ENCODE results near the gene CYB5A.

Gene CYB5A

DNA sequence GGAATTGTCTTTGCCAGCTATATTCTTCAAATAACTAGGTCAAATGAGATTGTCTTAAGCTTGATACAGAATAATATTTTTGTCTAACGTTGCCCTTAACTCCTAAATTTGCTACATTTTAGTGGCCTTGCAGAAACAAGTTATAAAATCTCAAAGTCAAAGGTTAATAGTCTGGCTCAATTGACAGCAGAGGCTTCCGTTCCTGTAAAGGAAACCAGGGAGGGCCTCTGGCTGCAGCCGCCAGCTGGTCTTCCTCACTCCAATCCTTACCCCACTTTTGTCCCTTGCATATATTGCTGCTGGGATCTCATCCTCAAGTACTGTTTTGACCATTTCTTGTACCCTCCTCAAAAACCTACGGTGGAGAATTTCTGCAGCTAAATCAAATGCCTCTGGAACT is 17.1 kb downstream of the CYB5A start:
- DNase-seq, result no peak

DNA sequence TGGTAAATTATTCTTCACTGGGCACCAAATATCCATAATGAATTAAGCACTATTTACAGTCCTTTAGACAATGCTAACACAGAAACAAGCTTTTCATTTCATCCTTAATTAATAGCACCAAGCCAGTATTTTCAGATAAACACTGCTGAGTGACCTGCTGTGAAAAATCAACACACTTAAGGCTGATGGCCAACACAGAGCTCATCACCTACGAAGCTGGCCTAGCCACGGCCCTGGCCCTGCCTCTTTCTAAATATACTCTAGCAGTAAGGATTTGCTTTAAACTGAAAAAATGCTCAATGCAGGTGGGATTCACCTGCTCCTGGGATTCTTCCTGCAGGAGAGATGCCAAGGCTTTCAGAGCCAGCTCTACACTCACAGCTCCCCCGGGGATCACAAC is 18.4 kb downstream of the CYB5A start:
- DNase-seq, result no peak

- no peak for DNase-seq
These were observed 20.1 kb downstream of the CYB5A start for GRCh38 chr18:74271635-74272034.

GRCh38 chr18:74268933-74269620 is 22.7 kb downstream of the CYB5A start:
- DNase-seq, result peak; percentile 80

- DNase-seq, result no peak
These were observed 23.6 kb downstream of the CYB5A start for GRCh38 chr18:74268175-74268574.

DNA sequence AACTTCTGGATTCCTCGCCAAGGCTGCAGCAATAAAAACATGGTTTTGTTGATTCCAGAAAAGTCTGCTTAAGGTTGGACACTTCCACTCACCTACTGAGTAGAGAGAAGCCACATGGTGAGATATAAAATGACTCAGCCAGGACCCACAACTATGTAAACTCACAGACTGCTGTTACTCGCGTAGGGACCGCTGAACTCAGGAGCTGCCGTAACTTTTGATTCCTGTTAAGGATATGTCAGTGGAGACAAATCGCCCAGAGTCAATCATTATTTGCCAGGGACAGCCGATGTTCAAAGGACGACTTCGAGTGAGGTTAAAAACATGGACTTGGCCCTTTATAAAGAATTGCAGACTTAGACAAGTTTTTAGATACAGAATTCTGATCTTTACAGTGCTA is 25.6 kb downstream of the CYB5A start:
- no peak for DNase-seq

- DNase-seq, result no peak
These were observed 26.1 kb downstream of the CYB5A start for GRCh38 chr18:74265546-74266098.

GRCh38 chr18:74264303-74265020 is 27.3 kb downstream of the CYB5A start:
- DNase-seq, result no peak

GRCh38 chr18:74261053-74261713 is 30.6 kb downstream of the CYB5A start:
- no peak for DNase-seq

DNA sequence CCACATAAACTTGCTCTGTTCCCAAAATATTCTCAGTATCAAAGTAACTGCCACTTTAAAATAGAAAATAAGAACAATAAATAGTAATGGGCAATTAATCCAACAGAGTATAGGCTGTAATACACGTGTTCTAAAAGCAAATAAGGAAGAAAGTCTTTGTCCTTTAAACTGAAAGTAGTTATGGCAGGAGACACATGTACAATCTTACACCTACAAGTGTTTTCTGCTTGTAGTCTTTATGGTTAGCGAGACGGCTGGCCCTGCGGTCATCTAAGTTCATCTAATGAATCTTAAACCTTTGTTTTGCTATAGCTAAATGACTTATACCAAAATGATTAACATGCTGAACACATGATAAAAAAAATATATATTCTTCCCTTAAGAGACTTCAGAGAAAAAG is 32.4 kb downstream of the CYB5A start:
- DNase-seq, result no peak

DNA sequence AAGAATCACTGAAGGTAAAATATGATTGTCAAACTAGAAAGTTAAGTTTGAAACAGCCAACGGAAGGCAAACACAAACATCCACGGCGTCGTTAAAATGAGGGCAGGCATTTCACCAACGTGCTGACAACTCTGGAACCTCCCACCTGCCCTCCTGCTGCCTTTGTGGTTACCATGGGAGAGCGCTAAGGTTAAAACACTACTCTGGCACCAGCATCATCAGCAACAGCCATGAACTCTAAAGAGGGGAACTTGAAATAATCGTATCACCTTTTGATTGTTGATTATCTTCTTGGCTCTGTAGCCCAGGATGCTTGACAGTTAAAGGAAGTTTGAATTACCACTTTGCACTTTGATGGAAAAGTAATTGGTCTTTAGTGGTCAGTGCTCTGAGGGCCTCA is 34.7 kb downstream of the CYB5A start:
- DNase-seq, result no peak

DNA sequence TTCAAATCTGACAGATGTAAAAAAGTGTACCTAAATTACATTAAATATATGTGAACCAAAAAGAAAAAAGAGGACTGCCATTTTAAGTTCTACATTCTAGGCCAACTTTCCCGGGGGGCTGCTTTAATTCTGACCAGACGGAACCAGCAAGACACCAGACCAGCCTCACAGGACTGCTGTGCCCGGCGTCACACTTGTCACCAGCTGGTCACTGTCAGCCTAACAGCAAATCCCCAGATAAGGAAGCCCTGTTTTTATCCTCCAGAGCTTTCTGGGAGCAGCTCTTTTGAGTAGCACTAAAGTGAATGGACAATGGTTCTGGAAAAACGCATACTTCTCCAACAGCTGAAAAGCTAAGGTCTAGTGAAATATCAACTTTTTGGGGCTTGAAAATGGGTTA is 35.6 kb downstream of the CYB5A start:
- peak; percentile 71 for DNase-seq

- peak; percentile 81 for DNase-seq
These were observed 36.6 kb downstream of the CYB5A start for GRCh38 chr18:74255131-74255616.

GRCh38 chr18:74252039-74252395 is 39.7 kb downstream of the CYB5A start:
- no peak for DNase-seq

DNA sequence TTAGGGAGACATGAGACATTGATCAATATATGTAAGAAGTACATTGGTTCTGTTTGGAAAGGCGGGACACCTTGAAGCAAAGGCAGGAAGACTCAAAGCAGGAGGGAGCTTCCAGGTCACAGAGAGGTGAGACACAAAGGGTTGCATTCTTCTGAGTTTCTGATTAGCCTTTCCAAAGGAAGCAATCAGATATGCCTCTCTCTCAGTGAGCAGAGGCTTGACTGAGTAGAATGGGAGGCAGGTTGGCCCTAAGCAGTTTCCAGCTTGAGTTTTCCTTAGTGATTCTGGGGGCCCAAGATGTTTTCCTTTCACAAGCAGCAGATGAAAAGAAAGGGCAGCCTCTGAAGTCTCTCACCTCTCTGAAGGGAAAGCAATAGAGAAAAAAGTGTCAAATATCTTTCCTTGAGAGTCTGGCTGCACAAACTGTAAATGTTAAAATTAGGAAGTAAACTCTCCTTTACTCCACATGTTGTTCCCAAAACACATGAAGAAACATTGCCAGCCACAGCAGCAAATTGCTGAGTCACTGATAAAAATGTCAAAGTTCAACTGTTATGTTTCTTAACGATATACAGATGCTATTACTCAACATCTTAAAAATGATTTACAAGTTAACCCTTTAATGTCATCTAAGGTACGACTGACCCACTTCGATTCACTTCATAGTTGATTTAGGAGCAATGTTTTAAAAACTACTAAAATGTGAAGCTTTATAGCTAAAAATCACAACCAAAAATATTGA is 40.3 kb downstream of the CYB5A start:
- no peak for DNase-seq

DNA sequence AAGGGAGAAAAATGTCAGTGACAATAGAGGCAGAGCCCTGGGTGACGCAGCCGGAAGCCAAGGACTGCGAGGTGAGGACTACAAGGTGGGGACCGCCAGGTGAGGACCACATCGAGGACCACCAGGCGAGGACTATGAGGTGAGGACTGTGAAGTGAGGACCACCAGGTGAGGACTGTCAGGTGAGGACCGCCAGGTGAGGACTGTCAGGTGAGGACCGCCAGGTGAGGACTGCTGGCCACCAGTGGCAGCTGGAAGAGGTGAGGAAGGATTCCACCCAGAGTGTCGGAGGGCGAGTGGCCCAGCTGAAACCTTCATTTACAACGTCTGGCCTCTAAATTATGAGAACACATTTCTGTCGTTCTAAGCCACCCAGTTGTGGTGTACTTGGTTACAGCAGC is 41.6 kb downstream of the CYB5A start:
- DNase-seq, result no peak

DNA sequence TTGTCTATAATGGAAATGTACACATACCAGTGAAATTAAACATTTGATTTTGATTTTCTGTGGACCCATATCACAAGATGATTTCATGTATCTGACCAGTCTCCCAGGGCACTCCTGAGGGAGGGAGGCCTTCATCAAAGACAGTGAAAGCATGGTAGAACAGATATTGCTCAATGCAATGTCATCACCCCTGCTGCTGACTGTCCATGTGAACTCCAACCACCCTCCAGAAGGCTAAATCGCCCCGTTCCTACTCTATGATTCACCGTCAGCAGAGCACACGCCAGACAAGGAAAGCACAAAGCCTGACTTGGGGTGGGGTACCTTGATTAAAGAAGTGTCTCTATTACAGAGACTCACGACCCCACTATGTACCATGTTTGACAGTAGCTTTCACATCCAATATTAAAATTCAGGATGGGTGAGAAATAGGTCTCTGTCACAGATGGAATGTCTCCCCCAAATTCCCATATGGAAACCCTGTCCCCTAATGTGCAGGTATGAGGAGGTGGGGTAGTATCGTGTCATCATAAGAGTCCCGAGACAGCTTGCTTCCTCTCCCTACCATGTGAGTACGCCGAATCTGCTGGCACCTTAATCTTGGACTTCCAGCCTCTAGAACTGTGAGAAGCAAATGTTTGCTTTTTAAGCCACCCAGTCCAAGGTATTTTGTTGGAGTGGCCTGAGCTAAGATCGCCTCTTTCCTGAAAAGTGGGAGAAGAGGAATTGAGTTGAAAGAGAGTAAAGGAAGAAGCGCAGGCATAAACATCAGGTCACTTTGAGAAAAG is 42.4 kb downstream of the CYB5A start:
- no peak for DNase-seq

DNA sequence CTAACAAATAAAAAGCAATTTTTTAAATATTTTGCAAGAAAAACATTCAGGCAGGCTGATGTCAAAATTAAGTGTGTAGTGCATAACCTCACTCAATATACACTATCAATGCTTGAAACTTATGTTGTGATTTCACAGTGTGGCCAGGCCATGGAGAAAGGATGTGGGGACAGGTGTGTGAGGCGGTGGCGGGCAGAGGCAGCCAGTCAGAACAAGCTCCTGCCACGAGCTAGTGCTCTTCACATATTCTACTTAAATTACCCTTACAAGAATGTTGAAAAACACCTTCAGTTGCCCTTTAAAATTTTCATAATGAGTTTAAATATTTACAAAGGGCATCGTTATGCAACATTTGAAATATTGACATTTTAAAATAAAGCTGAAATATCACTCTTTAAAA is 43.2 kb downstream of the CYB5A start:
- DNase-seq, result no peak

DNA sequence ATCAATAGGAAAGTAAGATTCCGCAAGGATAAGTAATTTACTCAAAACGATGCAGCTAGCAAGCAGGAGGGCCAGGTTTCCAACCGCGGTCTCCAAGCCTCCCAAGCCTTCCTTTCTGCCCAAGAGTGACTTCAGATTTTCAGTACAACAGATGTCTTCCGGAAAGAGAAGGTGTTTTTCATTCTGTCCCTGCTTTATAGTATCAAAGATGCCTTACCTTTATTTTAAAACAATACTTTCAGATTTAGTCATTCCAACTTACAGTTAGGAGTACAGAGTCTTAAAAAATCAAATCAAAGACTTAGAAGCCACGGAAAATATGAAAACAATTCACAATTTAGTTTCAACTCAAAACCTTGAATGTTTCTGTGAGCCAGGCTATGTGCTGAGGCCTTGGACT is 43.6 kb downstream of the CYB5A start:
- no peak for DNase-seq

- DNase-seq, result no peak
These were observed 47.2 kb downstream of the CYB5A start for GRCh38 chr18:74244554-74244953.

- no peak for DNase-seq
These were observed 48.6 kb downstream of the CYB5A start for GRCh38 chr18:74243127-74243526.

- DNase-seq, result no peak
These were observed 49.2 kb downstream of the CYB5A start for GRCh38 chr18:74242438-74243096.

Measured in islet precursor cell (in vitro differentiated cells).